GM18868 (cell line): Measurements from ENCODE around the gene RPN2.
A peak's percentile ranks its signal among the peaks of the same experiment; 100 is the strongest.

Source experiments
- ATAC-seq: cut with Tn5 transposase; IDR thresholded peaks from one replicate; pipeline ENCODE4 v1.9.1; 2021; ENCODE audit warnings: mild to moderate bottlenecking, moderate library complexity; ENCODE audit not compliant: unreplicated experiment

Gene RPN2

GRCh38 chr20:37179683-37180524 is 774 bp downstream of the RPN2 start:
- ATAC-seq, result no peak

DNA sequence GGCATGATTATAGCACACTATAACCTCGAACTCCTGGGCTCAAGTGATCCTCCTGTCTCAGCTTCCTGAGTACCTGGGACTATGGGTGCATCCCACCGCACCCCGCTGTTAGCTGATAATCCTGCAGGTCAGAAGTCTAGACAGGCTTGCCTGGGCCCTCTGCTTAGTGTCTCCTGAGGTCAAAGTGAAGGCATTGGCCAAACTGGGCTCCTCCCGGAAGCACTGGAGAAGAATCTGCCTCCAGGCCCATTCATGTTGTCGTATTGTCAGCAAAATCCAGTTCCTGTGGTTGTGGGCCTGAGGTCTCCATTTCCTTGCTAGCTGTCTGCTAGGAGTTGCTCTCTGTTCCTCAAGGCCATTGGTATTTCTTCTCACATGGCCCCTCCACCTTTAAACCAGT is 6.6 kb downstream of the RPN2 start:
- ATAC-seq, result no peak

- no peak for ATAC-seq
Measured at GRCh38 chr20:37188787-37189186, 9.7 kb downstream of the RPN2 start.

DNA sequence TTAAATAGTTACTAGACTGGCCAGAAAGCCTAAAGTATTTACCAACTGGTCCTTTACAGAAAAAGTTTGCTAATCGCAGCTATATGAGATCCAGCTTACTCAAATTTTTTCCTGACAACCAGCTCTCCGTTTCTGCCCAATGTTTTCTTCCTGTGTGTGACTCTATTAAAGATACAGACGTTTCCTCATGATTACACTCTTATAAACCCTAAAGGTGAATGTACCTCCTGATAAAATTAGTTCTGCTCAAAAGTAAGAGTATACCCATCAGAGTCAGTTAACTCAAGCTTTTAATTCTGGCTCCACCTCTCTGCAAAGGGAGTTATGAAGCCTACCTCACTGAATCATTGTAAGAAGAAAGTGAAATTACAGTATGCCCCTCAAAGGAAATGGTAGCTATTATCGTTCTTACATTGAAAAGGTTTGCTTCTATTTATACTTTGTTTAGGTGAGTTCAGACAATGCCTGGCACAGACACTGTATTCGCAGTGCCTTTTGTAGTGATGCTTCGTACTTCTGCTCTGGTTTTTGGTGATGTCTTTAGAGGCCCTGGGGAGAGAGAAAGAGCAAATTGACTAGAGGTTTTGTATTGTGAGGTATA is 10.4 kb downstream of the RPN2 start:
- ATAC-seq, result no peak

- no peak for ATAC-seq
Measured at GRCh38 chr20:37190354-37191112, 11.4 kb downstream of the RPN2 start.

GRCh38 chr20:37192137-37192854 is 13.2 kb downstream of the RPN2 start:
- peak; percentile 66 for ATAC-seq

GRCh38 chr20:37193226-37193625 is 14.1 kb downstream of the RPN2 start:
- no peak for ATAC-seq

DNA sequence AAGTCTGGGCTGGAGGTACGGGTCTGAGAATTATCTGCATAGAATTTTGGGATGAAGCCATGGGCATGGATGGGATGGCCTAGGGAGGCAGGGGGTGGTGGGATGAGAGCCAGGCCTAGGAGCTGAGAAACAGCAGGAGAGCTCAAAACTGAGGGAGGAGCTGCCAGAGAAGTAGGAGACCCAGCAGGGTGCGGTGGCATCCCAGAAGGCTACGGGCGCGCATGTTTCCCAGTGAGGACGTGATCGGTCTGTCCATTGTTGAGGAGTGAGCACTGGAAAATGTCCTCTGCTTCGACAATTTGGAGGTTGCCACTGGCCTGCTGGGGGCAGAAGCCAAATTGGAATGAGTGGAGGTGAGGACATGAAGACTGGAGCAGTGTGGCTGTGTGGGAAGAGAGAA is 14.7 kb downstream of the RPN2 start:
- no peak for ATAC-seq

- no peak for ATAC-seq
Measured at GRCh38 chr20:37194621-37195417, 15.7 kb downstream of the RPN2 start.

GRCh38 chr20:37198932-37199660 is 20.0 kb downstream of the RPN2 start:
- ATAC-seq, result no peak

- no peak for ATAC-seq
Measured at GRCh38 chr20:37200376-37200775, 21.2 kb downstream of the RPN2 start.

- no peak for ATAC-seq
Measured at GRCh38 chr20:37200926-37201826, 22.0 kb downstream of the RPN2 start.

DNA sequence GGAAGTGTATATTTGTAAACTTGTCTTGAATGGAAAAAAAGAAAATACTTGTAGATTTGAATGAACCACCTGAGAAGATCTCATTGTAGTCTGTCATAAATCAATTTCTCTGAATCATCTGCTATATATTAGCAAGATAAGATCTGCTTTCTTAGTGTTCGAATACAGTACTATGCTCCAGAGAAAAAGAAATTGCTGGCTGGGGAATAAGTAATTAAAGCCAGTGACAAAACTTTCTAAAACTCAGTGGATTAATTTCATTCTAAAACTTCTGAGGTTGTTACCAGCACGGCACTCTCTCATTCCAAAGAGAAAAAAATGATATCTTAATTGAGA is 22.7 kb downstream of the RPN2 start:
- ATAC-seq, result no peak

DNA sequence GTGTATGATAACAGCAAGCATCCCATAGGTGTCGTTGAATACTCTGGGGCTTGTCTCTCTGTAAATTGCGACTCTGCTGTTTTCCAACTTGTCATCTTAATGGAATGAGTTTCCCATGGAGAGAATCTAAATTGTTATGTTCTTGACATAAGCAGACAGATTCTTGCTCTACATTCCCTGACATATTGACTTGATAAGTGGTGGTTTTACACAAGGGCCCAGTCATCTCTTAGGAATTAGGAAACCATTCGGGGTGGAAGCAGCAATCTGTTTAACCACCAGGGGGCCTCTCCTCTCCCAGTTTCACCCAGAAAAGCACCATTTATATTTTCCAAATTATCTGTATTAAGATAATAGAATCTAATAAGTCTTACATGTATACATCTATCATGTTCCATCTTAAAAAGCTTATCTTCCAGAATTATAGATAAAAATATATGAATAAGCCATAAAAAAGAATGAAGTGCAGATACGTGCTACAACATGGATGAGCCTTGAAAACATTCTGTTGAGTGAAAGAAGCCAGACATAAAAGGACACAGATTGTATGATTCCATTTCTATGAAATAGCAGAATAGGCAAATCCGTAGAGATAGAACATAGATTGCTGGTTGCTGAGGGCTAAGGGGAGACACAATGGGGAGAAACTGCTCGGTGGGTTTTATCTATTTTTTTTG is 23.3 kb downstream of the RPN2 start:
- ATAC-seq, result no peak

DNA sequence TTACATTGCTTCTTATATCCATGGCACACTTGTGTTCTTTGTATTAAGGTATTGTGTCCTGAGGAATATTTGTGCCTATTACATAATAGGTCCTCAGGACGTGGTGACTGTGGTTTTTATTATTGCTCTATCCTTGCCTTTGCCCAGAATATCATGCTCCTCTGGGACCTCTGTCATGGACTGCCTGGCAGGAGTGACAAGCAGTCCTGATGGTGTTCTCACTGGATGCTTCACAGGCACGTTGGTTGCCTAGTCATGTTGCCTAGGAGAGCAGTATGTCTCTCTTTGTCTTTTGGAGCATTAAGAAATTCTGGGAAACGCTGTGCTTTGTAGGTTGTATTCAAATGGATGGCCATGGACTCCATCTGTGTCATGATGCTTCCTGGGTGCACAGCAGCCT is 24.9 kb downstream of the RPN2 start:
- no peak for ATAC-seq

GRCh38 chr20:37205130-37205529 is 26.0 kb downstream of the RPN2 start:
- ATAC-seq, result no peak

- ATAC-seq, result no peak
Measured at GRCh38 chr20:37205794-37206193, 26.7 kb downstream of the RPN2 start.

GRCh38 chr20:37207171-37207570 is 28.0 kb downstream of the RPN2 start:
- no peak for ATAC-seq
